B cell (primary cell): ENCODE measurements around the gene C1orf56. TPM values are rescaled to one million over a fixed set of nuclear protein-coding genes. Genes with fewer than 3 reads are reported as not detected.

Experiments used
- ATAC-seq: fragments of 200-7000 bp; cut with Tn5 transposase; one replicate; pipeline ENCODE4 v1.10.0; 2021; ENCODE audit warnings: low read depth, mild to moderate bottlenecking, moderate number of reproducible peaks, moderate library complexity
- CTCF ChIA-PET: fragments of 350-600 bp; sonication (Branson Sonifier 250); formaldehyde crosslinking; loops from one replicate; lab custom pipeline; 2021; ENCODE audit warnings: antibody characterized with exemption, inconsistent platforms; lab: Charles Lee
- POLR2A ChIA-PET: fragments of 350-600 bp; sonication (Branson Sonifier 250); formaldehyde crosslinking; loops from one replicate; lab custom pipeline; 2021; ENCODE audit warnings: antibody characterized with exemption; lab: Charles Lee
- DNase-seq: peaks from one replicate; pipeline ENCODE4 v3.0.0; 2013
- H2AFZ ChIP-seq: 2 replicates; pipeline ENCODE4 v1.6.1; 2012; ENCODE audit warnings: mild to moderate bottlenecking, low read depth, low read length; ENCODE audit not compliant: insufficient read depth, poor library complexity, severe bottlenecking
- H3K27ac ChIP-seq, 2 donors: 1 replicate in 1 of 2; 2 replicates in 1 of 2; pipeline ENCODE4 v1.5.1; 2012 to 2013; ENCODE audit warnings: low read length in 2 of 2, mild to moderate bottlenecking in 2 of 2, moderate library complexity in 1 of 2
- H3K27me3 ChIP-seq, 4 experiments: fragments of 200-600 bp in 1 of 4; sonication (generic) in 1 of 4; replicated peaks in 1 of 4; 1 replicate in 2 of 4; 2 replicates in 2 of 4; pipeline versions ENCODE4 v1.6.1 to v1.7.0; 2013 to 2016; ENCODE audit warnings: low read length in 3 of 4, mild to moderate bottlenecking in 2 of 4, mixed read lengths in 1 of 4, moderate library complexity in 1 of 4; ENCODE audit not compliant: insufficient read depth in 4 of 4, control insufficient read depth in 3 of 4; ENCODE audit errors: control extremely low read depth in 1 of 4
- H3K36me3 ChIP-seq, 2 experiments: replicated peaks in 1 of 2; 1 replicate in 1 of 2; 2 replicates in 1 of 2; pipeline versions ENCODE4 v1.6.1 to v1.7.1; 2013; ENCODE audit warnings: low read length in 1 of 2; ENCODE audit not compliant: insufficient read depth in 2 of 2, control insufficient read depth in 1 of 2; ENCODE audit errors: control extremely low read depth in 1 of 2, extremely low read depth in 1 of 2
- H3K4me1 ChIP-seq, 2 donors: fragments of 200-600 bp in 1 of 2; sonication (generic) in 1 of 2; 1 replicate in 1 of 2; 2 replicates in 1 of 2; pipeline versions ENCODE4 v1.5.1 to v1.6.1; 2013 to 2017; ENCODE audit warnings: low read length in 2 of 2; ENCODE audit not compliant: control insufficient read depth in 2 of 2, insufficient read depth in 2 of 2
- H3K4me2 ChIP-seq: replicated peaks from 2 replicates; pipeline ENCODE3; 2012; ENCODE audit warnings: mild to moderate bottlenecking, low read depth, low read length; ENCODE audit not compliant: poor library complexity, severe bottlenecking
- H3K4me3 ChIP-seq, 5 experiments: fragments of 200-600 bp in 1 of 5; sonication (generic) in 1 of 5; 1 replicate in 3 of 5; 2 replicates in 2 of 5; pipeline versions ENCODE4 v1.5.1 to v1.7.0; 2011 to 2016; ENCODE audit warnings: low read length in 4 of 5, mild to moderate bottlenecking in 4 of 5, low read depth in 2 of 5, control low read depth in 1 of 5, moderate library complexity in 1 of 5; ENCODE audit not compliant: insufficient read depth in 1 of 5; ENCODE audit errors: control extremely low read depth in 1 of 5, extremely low read depth in 1 of 5
- H3K79me2 ChIP-seq: fragments of 200-600 bp; sonication (generic); one replicate; pipeline ENCODE4 v1.6.0; 2016; ENCODE audit warnings: low read length; ENCODE audit not compliant: control insufficient read depth, insufficient read depth
- H3K9ac ChIP-seq: fragments of 200-600 bp; sonication (generic); 2 replicates; pipeline ENCODE4 v1.6.1; 2017; ENCODE audit warnings: mild to moderate bottlenecking, low read length, moderate library complexity
- H3K9me3 ChIP-seq, 3 donors: one replicate each; pipeline versions ENCODE4 v1.6.1 to v1.7.1; 2013; ENCODE audit warnings: low read length in 2 of 3; ENCODE audit not compliant: control insufficient read depth in 2 of 3, insufficient read depth in 1 of 3; ENCODE audit errors: control extremely low read depth in 1 of 3
- H4K20me1 ChIP-seq: 2 replicates; pipeline ENCODE4 v1.6.0; 2012; ENCODE audit warnings: mild to moderate bottlenecking, low read length; ENCODE audit not compliant: insufficient read depth, control insufficient read depth, poor library complexity, severe bottlenecking
- H3K27ac Mint-ChIP-seq: one replicate; pipeline ENCODE4 v1.8.0; 2021; ENCODE audit warnings: mixed read lengths
- H3K27me3 Mint-ChIP-seq: one replicate; pipeline ENCODE4 v1.8.0; 2021; ENCODE audit warnings: mixed read lengths
- H3K4me1 Mint-ChIP-seq: one replicate; pipeline ENCODE4 v1.8.0; 2021; ENCODE audit warnings: mixed read lengths
- H3K4me3 Mint-ChIP-seq: one replicate; pipeline ENCODE4 v1.8.0; 2021; ENCODE audit warnings: mixed read lengths
- H3K9me3 Mint-ChIP-seq: one replicate; pipeline ENCODE4 v1.8.0; 2022; ENCODE audit warnings: mixed read lengths; ENCODE audit not compliant: insufficient read depth
- CTCF ChIP-seq: fragments of 200-600 bp; IDR thresholded peaks from one replicate; pipeline ENCODE4 v1.8.0; 2022; ENCODE audit warnings: antibody characterized with exemption, mild to moderate bottlenecking
- EZH2 ChIP-seq: IDR thresholded peaks from 2 replicates; pipeline ENCODE4 v1.6.1; 2012; ENCODE audit warnings: borderline replicate concordance, low read depth, mild to moderate bottlenecking, moderate library complexity, low read length; ENCODE audit not compliant: insufficient read depth, poor library complexity, severe bottlenecking
- WGBS: methylation state at CpG from one replicate; pipeline ENCODE4 v1.1.5; 2013; ENCODE audit warnings: missing lambda C conversion rate; ENCODE audit not compliant: insufficient coverage; 5-methylcytosine and 5-hydroxymethylcytosine counted together
- intact Hi-C: fragments of 100-400 bp; cut with micrococcal nuclease; formaldehyde crosslinking; loops from one replicate; pipeline ENCODE4 v1.10.0; 2022
- polyA plus RNA-seq: library from polyadenylated mRNA; depleted of rRNA; stranded (reverse); fragments of >200 nt; gene quantifications from 2 replicates; pipeline ENCODE4 v1.2.3, GENCODE V29; 2012
- total RNA-seq, 2 donors: library from RNA; stranded (reverse); fragments of 120-200 nt in 1 of 2; gene quantifications; 1 replicate in 1 of 2; 2 replicates in 1 of 2; pipeline versions ENCODE4 v1.2.3 to v1.2.4, GENCODE V29; 2013 to 2022

Gene C1orf56
- total and polyA plus RNA-seq, 2 donors (not counting 1 experiment from before 2014, with no cell fraction given) = 2.4 to 4.5 TPM

DNA sequence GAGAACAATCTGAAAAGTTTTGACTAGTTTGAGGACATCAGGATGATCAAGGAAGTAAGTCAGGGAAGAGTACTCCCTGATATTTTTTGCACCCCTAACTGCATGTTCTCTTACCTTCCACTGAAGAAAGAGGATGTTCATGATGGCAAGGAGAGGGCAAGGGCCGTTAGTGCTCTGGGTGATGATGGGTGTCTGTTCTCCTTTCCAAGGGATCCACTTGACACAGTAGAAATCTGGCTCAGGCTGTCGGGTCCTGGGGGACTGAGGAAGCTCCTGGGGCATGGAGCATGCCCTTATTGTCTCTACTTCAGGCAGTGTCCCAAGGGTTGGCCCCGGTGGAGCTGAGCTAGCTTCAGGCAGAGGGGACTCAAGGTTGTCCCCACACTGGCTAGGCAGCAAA, 45.5 kb upstream of the C1orf56 start:
- no peak for DNase-seq
- no peak overlapping the region for H3K4me2 ChIP-seq
- H3K36me3 ChIP-seq = peaks cover 3 to 12% of the 10 kb centered on the region in 2 experiments
- no peak overlapping the region for H2AFZ ChIP-seq
- H3K9me3 ChIP-seq = no peaks in the 10 kb centered on the region
- peaks cover 22 to 39% of the 10 kb centered on the region in 2 donors for H3K4me1 ChIP-seq
- H3K79me2 ChIP-seq = peaks cover 18% of the 10 kb centered on the region
- Mint-ChIP-seq H3K4me3 (no peak overlapping the region), H3K9me3 (no peaks in the 10 kb centered on the region), H3K27ac (no peak overlapping the region), H3K27me3 (no peaks in the 10 kb centered on the region), H3K4me1 (peaks cover 39% of the 10 kb centered on the region)
- CTCF ChIA-PET = interaction anchor here (1.2 to 1.8 kb wide), 3 partner anchors 9 to 23 kb away, joined by 3 to 6 read pairs (median 5); no protein-coding TSS in a partner anchor
- no peaks in the 10 kb centered on the region for H3K27me3 ChIP-seq
- no peak overlapping the region for H3K4me3 ChIP-seq
- no peak overlapping the region for H3K27ac ChIP-seq
- TF ChIP-seq CTCF (no peak), EZH2 (no peak)
- POLR2A ChIA-PET = no interaction called here
- no peak overlapping the region for H3K9ac ChIP-seq
- intact Hi-C loops = no loop called here
- no peaks in the 10 kb centered on the region for H4K20me1 ChIP-seq
- no peak for ATAC-seq
- WGBS = 89% methylated on average over 3 of the region's 3 CpGs

DNA sequence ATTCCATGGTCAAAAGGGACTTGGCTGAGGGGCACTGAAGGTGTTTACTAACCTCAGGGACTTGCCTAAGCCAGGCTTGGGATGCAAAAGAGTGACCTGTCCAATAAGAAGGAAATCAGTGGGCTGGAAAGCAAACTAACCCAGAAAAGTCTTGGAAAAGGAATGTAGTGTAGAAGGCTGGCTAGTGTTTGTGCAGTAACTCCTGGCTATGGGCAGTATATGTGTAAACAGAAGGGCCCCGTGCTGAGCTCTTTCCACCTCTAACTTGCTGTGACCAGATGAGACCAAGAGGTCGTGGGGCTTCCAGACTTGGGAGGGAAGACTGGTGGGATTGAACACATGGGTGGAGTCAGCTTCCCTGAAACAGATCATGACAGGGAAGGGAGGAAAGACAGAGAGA, 44.9 kb upstream of the C1orf56 start:
- TF ChIP-seq EZH2 (no peak), CTCF (no peak)

More for the DNA sequence above, 44.9 kb upstream of the C1orf56 start:
- Histone ChIP-seq H2AFZ (no peak overlapping the region), H3K27me3 (no peaks in the 10 kb centered on the region), H3K4me3 (peak overlapping the region in 1 of 5 experiments; percentile 52), H3K4me1 (peaks cover 28 to 45% of the 10 kb centered on the region in 2 donors), H4K20me1 (no peaks in the 10 kb centered on the region), H3K4me2 (no peak overlapping the region), H3K9ac (no peak overlapping the region), H3K9me3 (no peaks in the 10 kb centered on the region), H3K36me3 (peaks cover under 1 to 7% of the 10 kb centered on the region in 2 experiments), H3K27ac (no peak overlapping the region), H3K79me2 (peaks cover 18% of the 10 kb centered on the region)
- Mint-ChIP-seq H3K27ac (no peak overlapping the region), H3K4me1 (peaks cover 43% of the 10 kb centered on the region), H3K9me3 (no peaks in the 10 kb centered on the region), H3K4me3 (no peak overlapping the region), H3K27me3 (no peaks in the 10 kb centered on the region)
- WGBS = 100% methylated on average over 2 of the region's 2 CpGs
- no peak for ATAC-seq
- intact Hi-C loops = no loop called here
- ChIA-PET CTCF (interaction anchor here (0.7 to 1.8 kb wide), 2 partner anchors 21 to 22 kb away, joined by 3 to 6 read pairs; partner anchors contain the start of gene ANXA9), POLR2A (no interaction called here)
- DNase-seq = no peak
